Breast epithelium (tissue), 3 donors: Measurements from ENCODE around the gene HES3.

ENCODE experiments used
- POLR2A ChIP-seq: fragments of 450-650 bp; IDR thresholded peaks from one replicate; pipeline ENCODE4 v1.6.1; 2016; ENCODE audit warnings: antibody characterized with exemption, mild to moderate bottlenecking, moderate library complexity
- TF ChIP-seq, protein P1 (sequence below), 3 donors: fragments of 450-650 bp; IDR thresholded peaks; one replicate each; pipeline ENCODE4 v1.5.1; 2016 to 2017; ENCODE audit warnings: antibody characterized with exemption in 3 of 3, mild to moderate bottlenecking in 3 of 3, moderate library complexity in 3 of 3

DNA sequence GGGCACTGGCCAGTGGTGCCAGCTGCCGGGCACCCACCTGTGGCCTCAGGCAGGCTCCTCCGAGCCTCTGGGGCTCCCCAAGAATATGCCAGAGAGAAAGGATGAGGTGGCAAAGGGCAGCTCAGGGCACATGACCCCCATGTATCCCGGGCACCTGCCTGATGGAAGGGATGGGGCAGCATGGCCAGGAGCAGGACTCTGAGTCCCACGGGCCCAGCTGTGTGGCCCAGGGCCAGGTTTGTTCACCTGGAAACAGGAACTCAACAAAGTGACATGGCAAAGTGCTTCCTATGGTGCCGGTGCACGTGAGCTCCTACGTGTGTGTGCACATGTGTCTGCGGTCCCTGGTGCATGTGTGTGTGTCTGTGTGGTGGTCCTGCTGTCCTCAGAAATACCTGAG is 26.4 kb downstream of the HES3 start:
- TF ChIP-seq POLR2A: no peak
- TF ChIP-seq, protein P1, sequence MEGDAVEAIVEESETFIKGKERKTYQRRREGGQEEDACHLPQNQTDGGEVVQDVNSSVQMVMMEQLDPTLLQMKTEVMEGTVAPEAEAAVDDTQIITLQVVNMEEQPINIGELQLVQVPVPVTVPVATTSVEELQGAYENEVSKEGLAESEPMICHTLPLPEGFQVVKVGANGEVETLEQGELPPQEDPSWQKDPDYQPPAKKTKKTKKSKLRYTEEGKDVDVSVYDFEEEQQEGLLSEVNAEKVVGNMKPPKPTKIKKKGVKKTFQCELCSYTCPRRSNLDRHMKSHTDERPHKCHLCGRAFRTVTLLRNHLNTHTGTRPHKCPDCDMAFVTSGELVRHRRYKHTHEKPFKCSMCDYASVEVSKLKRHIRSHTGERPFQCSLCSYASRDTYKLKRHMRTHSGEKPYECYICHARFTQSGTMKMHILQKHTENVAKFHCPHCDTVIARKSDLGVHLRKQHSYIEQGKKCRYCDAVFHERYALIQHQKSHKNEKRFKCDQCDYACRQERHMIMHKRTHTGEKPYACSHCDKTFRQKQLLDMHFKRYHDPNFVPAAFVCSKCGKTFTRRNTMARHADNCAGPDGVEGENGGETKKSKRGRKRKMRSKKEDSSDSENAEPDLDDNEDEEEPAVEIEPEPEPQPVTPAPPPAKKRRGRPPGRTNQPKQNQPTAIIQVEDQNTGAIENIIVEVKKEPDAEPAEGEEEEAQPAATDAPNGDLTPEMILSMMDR (IDR thresholded peaks at IDR 0.05): no peak
